H1 (cell line): ENCODE results near the gene LIG4. TPM values are rescaled to one million over a fixed set of nuclear protein-coding genes. Genes with fewer than 3 reads are reported as not detected.

Experiments
- BCL11A ChIP-seq, 2 experiments: IDR thresholded peaks; one replicate each; pipeline ENCODE4 v1.6.1; 2011; ENCODE audit warnings: low read depth in 2 of 2, low read length in 2 of 2, mild to moderate bottlenecking in 2 of 2
- RAD21 ChIP-seq, 2 experiments: IDR thresholded peaks in 1 of 2; conservative IDR thresholded peaks in 1 of 2; 2 replicates each; pipeline ENCODE4 v1.6.1; 2011; ENCODE audit warnings: low read depth in 2 of 2, low read length in 2 of 2, improper control_type of control experiment in 1 of 2, inconsistent platforms in 1 of 2, mild to moderate bottlenecking in 1 of 2, moderate library complexity in 1 of 2
- RBBP5 ChIP-seq: IDR thresholded peaks from 2 replicates; pipeline ENCODE4 v1.7.1; 2012; ENCODE audit warnings: low read depth, mild to moderate bottlenecking, inconsistent platforms, low read length, moderate library complexity, borderline replicate concordance
- polyA plus RNA-seq, 7 experiments: library from polyadenylated mRNA; depleted of rRNA in 3 of 7; stranded (reverse) in 5 of 7; unstranded in 2 of 7; fragments of >200 nt in 5 of 7; fragments of 200-250 nt in 2 of 7; gene quantifications; 1 replicate in 5 of 7; 2 replicates in 1 of 7; 4 replicates in 1 of 7; pipeline versions ENCODE4 v1.2.1 to v1.2.3, GENCODE V29; 2011 to 2013; ENCODE audit warnings: missing spikeins in 2 of 7, mixed read lengths in 2 of 7
- total RNA-seq: library from RNA; stranded (reverse); fragmentation: NEBNext Ultra II Directional; extraction: Animal tissue kit (Norgen Biotek cat#: 25700); gene quantifications from 2 replicates; pipeline ENCODE4 v1.2.1, GENCODE V29; 2021

LIG4 gene
- total and polyA plus RNA-seq, 2 of the 8 experiments (the other 6 are each of a cell fraction or from before 2014, with no cell fraction given): 1.1 to 4.5 TPM

DNA sequence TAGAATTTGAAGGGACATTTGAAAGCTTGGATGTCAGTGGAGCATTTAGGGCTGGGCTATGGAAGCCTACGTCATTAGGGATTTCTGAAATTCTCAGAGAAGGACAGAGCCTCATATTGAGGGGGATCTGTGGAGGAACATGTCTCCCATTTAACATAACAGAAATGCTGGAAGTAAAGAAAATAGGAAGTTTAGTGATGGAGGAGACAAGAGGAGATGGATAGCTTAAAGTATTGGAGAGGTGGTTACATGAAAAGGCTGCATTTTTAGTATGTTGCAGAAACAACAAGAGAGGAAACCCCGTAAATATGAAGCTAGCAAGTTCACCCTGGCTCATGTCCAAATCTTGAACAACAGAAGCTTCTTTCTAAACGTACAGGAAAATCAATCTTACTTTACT lies 24.4 kb downstream of the LIG4 start (continued):
- TF ChIP-seq RAD21 (IDR thresholded peaks at IDR 0.05 in 1 of 2, conservative IDR thresholded peaks at IDR 0.05 in 1 of 2; ENCODE audit: low read depth in 2 of 2, low read length in 2 of 2) (no peak), RBBP5 (no peak), BCL11A (IDR thresholded peaks at IDR 0.05; ENCODE audit: low read depth in 2 of 2, low read length in 2 of 2) (no peak)
